Stimulated activated CD8-positive, alpha-beta memory T cell treated with anti-CD3 and anti-CD28 coated beads, Interleukin-12 subunit alpha, Interleukin-12 subunit beta, amount 100 ng/mL, for 24 hours (primary cell): Measurements from ENCODE around the gene SPARCL1.
"Not testable (repeated sequence)": the region's sequence is repeated elsewhere in the genome, so short reads cannot be mapped to it uniquely, and the experiment has no call there.

Experiments used
- DNase-seq: peaks from one replicate; pipeline ENCODE4 v3.0.0-alpha.2; 2020; ENCODE audit errors: extremely low read depth

The SPARCL1 gene

DNA sequence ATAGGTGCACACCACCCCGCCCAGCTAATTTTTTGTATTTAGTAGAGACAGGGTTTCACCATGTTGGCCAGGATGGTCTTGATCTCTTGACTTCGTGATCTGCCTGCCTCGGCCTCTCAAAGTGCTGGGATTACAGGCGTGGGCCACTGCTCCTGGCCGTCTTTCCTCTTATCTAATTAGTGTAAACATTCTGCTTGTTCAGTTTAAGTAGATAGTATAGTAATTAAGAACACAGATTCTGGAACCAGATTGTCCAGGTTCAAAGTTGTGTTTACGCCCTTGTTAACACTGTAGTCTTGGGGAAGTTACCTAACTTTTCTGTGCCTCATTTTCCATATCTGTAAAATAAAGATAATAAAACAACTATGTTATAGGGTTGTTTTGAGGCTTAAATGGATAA lies 82.8 kb downstream of the SPARCL1 start:
- not testable (repeated sequence) for DNase-seq

GRCh38 chr4:87445964-87446363 lies 83.2 kb downstream of the SPARCL1 start:
- no peak for DNase-seq

DNA sequence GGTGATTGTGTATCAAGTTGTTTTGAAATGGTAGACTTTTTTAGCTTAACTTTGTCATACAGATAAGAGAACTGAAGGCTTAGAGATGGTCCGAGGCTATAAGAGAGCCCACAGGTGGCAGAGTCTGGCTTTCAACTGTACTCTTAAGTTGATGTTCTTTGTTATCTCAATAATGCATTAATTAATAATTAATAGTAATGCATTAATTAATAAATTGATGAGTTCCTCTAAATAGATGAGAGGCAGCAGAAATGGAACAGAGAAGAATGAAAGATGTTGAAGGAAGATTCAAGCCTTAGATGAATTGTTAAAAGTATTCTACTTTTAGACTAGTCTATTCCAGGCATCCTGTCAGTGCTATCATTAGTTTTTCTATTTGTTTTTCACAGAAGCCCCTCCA lies 84.4 kb downstream of the SPARCL1 start:
- no peak for DNase-seq

DNA sequence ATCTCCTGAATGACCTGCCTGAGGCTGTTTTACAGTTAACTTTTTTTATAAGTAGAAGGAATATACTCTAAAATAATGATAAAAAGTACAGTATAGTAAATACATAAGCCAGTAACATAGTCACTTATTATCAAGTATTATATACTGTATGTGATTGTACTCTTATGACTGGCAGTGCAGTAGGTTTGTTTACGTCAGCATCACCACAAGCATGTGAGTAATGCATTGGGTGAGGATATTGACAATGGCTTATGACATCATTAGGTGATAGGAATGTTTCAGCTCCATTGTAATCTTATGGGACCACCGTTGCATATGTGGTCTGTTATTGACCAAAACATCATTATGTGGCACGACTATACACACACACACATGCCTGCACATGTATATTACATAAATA lies 86.3 kb downstream of the SPARCL1 start:
- DNase-seq = no peak

GRCh38 chr4:87433342-87433741 lies 95.8 kb downstream of the SPARCL1 start:
- no peak for DNase-seq

DNA sequence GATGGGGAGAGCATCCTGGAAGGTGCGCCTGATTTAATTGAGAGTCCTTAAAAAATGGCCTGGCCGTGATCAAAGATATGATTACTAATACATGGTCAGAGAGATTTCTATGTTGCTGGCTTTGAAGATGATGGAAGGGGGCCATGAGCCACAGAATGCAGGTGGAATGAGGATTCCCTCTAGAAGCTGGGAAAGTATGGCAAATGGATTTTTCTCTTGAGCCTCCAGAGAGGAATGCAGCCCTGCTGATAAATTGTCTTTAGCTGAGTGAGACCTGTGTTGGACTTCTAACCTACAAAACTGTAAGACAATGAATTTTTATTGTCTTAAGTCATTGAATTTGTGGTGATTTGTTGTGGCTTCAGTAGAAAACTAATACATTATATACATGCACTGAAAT lies 99.1 kb downstream of the SPARCL1 start:
- DNase-seq = no peak

GRCh38 chr4:87428979-87429378 lies 100.2 kb downstream of the SPARCL1 start:
- DNase-seq = no peak

- no peak for DNase-seq
Observed at GRCh38 chr4:87427518-87427868, 101.7 kb downstream of the SPARCL1 start.

DNA sequence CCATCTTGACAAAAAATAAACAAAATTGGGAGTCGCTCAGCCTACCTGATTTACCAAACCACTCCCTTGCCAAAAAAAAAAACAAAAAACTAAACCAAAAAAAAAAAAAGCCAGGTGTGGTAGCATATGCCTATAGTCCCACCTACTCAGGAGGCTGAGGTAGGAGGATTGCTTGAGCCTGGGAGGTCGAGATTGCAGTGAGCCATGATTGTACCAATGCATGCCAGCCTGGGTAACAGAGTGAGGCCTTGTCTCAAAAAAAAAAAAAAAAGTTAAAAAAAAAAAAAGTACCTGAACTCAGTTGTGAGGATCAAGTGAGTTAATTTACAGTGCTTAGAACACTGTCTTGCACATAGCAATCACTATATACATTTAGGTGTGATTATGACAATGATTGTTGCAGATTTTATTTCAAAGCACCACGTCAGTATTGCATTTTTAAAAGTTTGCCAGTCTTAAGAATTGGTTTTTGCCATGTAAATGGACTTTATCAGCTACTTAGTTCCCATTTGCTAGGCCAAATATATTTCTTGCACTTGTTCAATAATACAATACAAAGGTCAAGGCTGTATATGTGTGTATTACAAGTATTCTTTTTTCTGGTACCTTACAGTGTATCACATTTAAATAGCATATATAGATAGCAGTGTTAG lies 102.2 kb downstream of the SPARCL1 start:
- DNase-seq = no peak

DNA sequence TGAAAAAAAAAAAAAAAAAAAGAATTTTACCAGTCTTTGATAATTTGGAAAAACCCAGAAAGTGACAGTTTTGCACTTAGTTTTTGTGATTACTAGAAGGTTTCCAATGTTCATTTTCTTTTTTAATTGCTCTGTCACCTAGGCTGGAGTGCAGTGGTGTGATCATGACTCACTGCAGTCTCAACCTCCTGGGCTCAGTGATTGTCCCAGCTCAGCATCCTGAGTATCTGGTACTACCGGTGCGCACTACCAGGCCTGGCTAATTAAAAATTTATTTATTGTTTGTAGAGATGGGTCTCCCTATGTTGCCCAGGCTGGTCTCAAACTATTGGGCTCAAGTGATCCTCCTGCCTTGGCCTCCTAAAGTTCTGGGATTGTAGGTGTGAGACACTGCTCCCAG lies 103.5 kb downstream of the SPARCL1 start:
- DNase-seq = no peak

DNA sequence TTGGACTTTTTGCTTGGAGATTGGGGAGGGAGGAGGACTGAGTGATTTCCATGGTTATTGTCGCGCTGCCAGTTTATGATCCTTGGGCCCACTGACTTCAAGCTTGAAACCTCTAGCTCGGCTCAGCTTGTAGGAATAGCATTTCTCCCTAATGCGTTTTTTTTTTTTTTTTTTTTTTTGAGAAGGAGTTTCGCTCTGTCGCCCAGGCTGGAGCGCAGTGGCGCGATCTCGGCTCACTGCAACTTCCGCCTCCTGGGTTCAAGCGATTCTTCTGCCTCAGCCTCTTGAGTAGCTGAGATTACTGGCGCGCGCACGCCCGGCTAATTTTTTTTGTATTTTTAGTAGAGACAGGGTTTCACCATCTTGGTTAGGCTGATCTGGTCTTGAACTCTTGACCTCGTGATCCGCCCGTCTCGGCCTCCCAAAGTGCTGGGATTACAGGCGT lies 105.1 kb downstream of the SPARCL1 start:
- not testable (repeated sequence) for DNase-seq
